ENCODE measurements around the gene SKOR2. TPM values are rescaled to one million over a fixed set of nuclear protein-coding genes. Genes with fewer than 3 reads are reported as not detected.
A peak's percentile ranks its signal among the peaks of the same experiment; 100 is the strongest.

Gene SKOR2
- total and polyA plus RNA-seq, 2 experiments from 2014 or later, result 0.10 to 0.42 TPM

DNA sequence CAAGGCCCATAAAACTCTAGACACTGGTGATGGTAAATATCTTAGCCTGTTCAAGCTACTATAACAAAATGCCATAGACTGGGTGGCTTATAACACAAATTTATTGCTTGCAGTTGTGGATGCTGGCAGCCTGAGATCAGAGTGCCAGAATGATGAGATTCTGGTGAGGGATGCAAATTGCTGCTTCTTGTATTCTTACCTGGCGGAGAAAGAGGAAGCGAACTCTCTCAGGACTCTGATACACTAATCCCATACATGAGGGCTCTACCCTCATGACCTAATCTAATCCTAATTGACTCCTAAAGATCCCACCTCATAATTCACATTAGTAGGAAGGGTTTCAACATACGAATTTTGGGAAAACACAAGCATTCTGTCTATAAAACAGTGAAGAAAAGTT lies 70.7 kb downstream of the SKOR2 start (continued):
- TF ChIP-seq, protein P1, sequence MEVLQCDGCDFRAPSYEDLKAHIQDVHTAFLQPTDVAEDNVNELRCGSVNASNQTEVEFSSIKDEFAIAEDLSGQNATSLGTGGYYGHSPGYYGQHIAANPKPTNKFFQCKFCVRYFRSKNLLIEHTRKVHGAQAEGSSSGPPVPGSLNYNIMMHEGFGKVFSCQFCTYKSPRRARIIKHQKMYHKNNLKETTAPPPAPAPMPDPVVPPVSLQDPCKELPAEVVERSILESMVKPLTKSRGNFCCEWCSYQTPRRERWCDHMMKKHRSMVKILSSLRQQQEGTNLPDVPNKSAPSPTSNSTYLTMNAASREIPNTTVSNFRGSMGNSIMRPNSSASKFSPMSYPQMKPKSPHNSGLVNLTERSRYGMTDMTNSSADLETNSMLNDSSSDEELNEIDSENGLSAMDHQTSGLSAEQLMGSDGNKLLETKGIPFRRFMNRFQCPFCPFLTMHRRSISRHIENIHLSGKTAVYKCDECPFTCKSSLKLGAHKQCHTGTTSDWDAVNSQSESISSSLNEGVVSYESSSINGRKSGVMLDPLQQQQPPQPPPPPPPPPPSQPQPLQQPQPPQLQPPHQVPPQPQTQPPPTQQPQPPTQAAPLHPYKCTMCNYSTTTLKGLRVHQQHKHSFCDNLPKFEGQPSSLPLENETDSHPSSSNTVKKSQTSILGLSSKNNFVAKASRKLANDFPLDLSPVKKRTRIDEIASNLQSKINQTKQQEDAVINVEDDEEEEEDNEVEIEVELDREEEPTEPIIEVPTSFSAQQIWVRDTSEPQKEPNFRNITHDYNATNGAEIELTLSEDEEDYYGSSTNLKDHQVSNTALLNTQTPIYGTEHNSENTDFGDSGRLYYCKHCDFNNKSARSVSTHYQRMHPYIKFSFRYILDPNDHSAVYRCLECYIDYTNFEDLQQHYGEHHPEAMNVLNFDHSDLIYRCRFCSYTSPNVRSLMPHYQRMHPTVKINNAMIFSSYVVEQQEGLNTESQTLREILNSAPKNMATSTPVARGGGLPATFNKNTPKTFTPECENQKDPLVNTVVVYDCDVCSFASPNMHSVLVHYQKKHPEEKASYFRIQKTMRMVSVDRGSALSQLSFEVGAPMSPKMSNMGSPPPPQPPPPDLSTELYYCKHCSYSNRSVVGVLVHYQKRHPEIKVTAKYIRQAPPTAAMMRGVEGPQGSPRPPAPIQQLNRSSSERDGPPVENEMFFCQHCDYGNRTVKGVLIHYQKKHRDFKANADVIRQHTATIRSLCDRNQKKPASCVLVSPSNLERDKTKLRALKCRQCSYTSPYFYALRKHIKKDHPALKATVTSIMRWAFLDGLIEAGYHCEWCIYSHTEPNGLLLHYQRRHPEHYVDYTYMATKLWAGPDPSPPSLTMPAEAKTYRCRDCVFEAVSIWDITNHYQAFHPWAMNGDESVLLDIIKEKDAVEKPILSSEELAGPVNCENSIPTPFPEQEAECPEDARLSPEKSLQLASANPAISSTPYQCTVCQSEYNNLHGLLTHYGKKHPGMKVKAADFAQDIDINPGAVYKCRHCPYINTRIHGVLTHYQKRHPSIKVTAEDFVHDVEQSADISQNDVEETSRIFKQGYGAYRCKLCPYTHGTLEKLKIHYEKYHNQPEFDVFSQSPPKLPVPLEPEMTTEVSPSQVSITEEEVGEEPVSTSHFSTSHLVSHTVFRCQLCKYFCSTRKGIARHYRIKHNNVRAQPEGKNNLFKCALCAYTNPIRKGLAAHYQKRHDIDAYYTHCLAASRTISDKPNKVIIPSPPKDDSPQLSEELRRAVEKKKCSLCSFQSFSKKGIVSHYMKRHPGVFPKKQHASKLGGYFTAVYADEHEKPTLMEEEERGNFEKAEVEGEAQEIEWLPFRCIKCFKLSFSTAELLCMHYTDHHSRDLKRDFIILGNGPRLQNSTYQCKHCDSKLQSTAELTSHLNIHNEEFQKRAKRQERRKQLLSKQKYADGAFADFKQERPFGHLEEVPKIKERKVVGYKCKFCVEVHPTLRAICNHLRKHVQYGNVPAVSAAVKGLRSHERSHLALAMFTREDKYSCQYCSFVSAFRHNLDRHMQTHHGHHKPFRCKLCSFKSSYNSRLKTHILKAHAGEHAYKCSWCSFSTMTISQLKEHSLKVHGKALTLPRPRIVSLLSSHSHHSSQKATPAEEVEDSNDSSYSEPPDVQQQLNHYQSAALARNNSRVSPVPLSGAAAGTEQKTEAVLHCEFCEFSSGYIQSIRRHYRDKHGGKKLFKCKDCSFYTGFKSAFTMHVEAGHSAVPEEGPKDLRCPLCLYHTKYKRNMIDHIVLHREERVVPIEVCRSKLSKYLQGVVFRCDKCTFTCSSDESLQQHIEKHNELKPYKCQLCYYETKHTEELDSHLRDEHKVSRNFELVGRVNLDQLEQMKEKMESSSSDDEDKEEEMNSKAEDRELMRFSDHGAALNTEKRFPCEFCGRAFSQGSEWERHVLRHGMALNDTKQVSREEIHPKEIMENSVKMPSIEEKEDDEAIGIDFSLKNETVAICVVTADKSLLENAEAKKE (CRISPR knock-in tag; IDR thresholded peaks at IDR 0.05), result no peak
- no peak for TF ChIP-seq JUNB (IDR thresholded peaks at IDR 0.05; ENCODE audit: unreplicated experiment)
- TF ChIP-seq NANOG (IDR thresholded peaks at IDR 0.05; ENCODE audit: borderline replicate concordance), result no peak

DNA sequence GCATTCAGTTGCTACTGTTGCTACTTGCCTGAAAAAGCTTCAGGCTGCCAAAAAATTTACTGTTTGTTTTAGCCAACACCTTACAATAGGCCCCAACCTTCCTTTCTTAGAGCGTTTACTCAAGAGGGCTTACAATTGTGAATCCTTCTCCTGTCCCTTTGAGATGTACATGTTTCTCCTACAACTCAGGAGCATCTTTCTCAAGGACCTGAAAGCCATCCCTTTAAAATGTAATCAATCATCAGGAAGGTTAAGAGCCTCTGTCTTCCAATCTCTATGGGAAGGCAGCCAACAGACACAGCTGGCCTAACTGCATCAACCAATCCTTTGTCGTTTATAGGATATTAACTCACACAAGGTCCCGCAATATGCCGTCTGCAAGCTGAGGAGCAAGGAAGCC lies 71.9 kb downstream of the SKOR2 start:
- peaks cover 12% of the 10 kb centered on the region for H3K79me2 ChIP-seq (replicated peaks; ENCODE audit: insufficient read depth)
- no peaks in the 10 kb centered on the region for H3K36me3 ChIP-seq (ENCODE audit: insufficient read depth)
- ATAC-seq (no peak), DNase-seq (ENCODE audit: low spot score) (no peak)
- no peaks in the 10 kb centered on the region for H3K27me3 ChIP-seq (ENCODE audit: insufficient read depth)
- no peaks in the 10 kb centered on the region for H3F3A ChIP-seq (replicated peaks; ENCODE audit: low read depth)
- H3K36me3 Mint-ChIP-seq (ENCODE audit: low read depth), result peaks cover 5% of the 10 kb centered on the region; the same call in 2 of the 3 replicates
- H3K9me2 ChIP-seq (ENCODE audit: insufficient read depth), result no peaks in the 10 kb centered on the region
- peaks cover 5% of the 10 kb centered on the region for H3K27me3 Mint-ChIP-seq (ENCODE audit: insufficient read depth, low read depth, poor library complexity)
- H3K4me3 Mint-ChIP-seq, result no peak overlapping the region
- H3K27ac Mint-ChIP-seq, result no peak overlapping the region
- no peaks in the 10 kb centered on the region; the same call in 2 of the 3 replicates for H3K4me1 Mint-ChIP-seq
- H4K20me1 ChIP-seq (replicated peaks; ENCODE audit: insufficient read depth), result 0 out of 2 replicates have a peak, but pooled peaks cover 5% of the 10 kb centered on the region
- peaks cover 14% of the 10 kb centered on the region for H3K4me1 ChIP-seq (ENCODE audit: insufficient read depth)
- 0 out of 2 replicates have a peak overlapping the region, but pooled peaks have one; percentile 44 for H3K4me2 ChIP-seq
- H3K4me3 ChIP-seq, result no peak overlapping the region
- H3K9me3 Mint-ChIP-seq, result peaks cover 10% of the 10 kb centered on the region
- no peak overlapping the region for H3K27ac ChIP-seq (ENCODE audit: low read depth)
- peak overlapping the region; percentile 92 for H2AFZ ChIP-seq
- TF ChIP-seq STAT1 (IDR thresholded peaks at IDR 0.05; ENCODE audit: unreplicated experiment) (no peak), JUNB (IDR thresholded peaks at IDR 0.05; ENCODE audit: unreplicated experiment) (no peak), REST (IDR thresholded peaks at IDR 0.05; ENCODE audit: unreplicated experiment) (no peak), NANOG (IDR thresholded peaks at IDR 0.05; ENCODE audit: borderline replicate concordance) (no peak), CTCF (conservative IDR thresholded peaks at IDR 0.05; ENCODE audit: low read depth in 2 of 2) (no peak), ZNF331 (CRISPR knock-in tag; IDR thresholded peaks at IDR 0.05; ENCODE audit: low read depth) (no peak)
